Urothelium cell line (cell line): ENCODE results near the gene GKN2.
"Not testable (repeated sequence)": the region's sequence is repeated elsewhere in the genome, so short reads cannot be mapped to it uniquely, and the experiment has no call there.

Experiments used
- DNase-seq: peaks from one replicate; pipeline ENCODE4 v3.0.0; 2011; ENCODE audit warnings: low spot score, mixed read lengths
- FAIRE-seq: peaks from 2 replicates; lab custom pipeline; 2011; peaks lifted over from hg19 to GRCh38; lab: Jason Lieb, UNC

Gene GKN2

GRCh38 chr2:68900496-68901198, 52.0 kb downstream of the GKN2 start:
- no peak for FAIRE-seq

GRCh38 chr2:68895981-68896380, 56.7 kb downstream of the GKN2 start:
- not testable (repeated sequence) for FAIRE-seq, DNase-seq

More at GRCh38 chr2:68900496-68901198, 52.0 kb downstream of the GKN2 start:
- no peak for DNase-seq
